A549 (cell line): Measurements from ENCODE around the gene ATP6V0A4. TPM values are rescaled to one million over a fixed set of nuclear protein-coding genes. Genes with fewer than 3 reads are reported as not detected.

ENCODE experiments used
- ATAC-seq, 2 experiments: fragments of 200-7000 bp in 1 of 2; fragments of >200 bp in 1 of 2; cut with Nextera tagmentation in 1 of 2; cut with Tn5 transposase in 1 of 2; 3 replicates each; pipeline versions ENCODE4 v1.8.0 to v1.9.1; 2018 to 2020; ENCODE audit warnings: mild to moderate bottlenecking in 1 of 2, moderate library complexity in 1 of 2
- CTCF ChIA-PET: fragments of 300-600 bp; sonication (Branson Sonifier 250); formaldehyde crosslinking; extraction: SDS; loops from one replicate; lab custom pipeline; 2021; ENCODE audit warnings: antibody characterized with exemption, inconsistent platforms; lab: Yijun Ruan, JAX
- POLR2A ChIA-PET: fragments of 350-600 bp; formaldehyde crosslinking; extraction: SDS; loops from one replicate; lab custom pipeline; 2021; ENCODE audit warnings: antibody characterized with exemption, inconsistent platforms; lab: Yijun Ruan, JAX
- DNase-seq, 2 experiments: peaks; one replicate each; pipeline versions ENCODE4 v3.0.0 to v3.0.0-alpha.2; 2011 to 2016; ENCODE audit warnings: low read depth in 1 of 2, low spot score in 1 of 2
- FAIRE-seq: peaks from 2 replicates; lab custom pipeline; 2011; peaks lifted over from hg19 to GRCh38; lab: Jason Lieb, UNC
- H3K27ac ChIP-seq, 2 experiments: fragments of >200 bp; sonication (Bioruptor Twin); formaldehyde crosslinking; 3 replicates each; pipeline ENCODE4 v1.5.1; 2016 to 2017
- H3K4me1 ChIP-seq: fragments of >200 bp; sonication (Bioruptor Twin); formaldehyde crosslinking; 3 replicates; pipeline ENCODE4 v1.6.1; 2016
- H3K4me2 ChIP-seq: fragments of >200 bp; sonication (Bioruptor Twin); formaldehyde crosslinking; 3 replicates; pipeline ENCODE4 v1.6.1; 2016
- H3K4me3 ChIP-seq: fragments of >200 bp; sonication (Bioruptor Twin); formaldehyde crosslinking; 3 replicates; pipeline ENCODE4 v1.5.1; 2016
- H3K9me3 ChIP-seq: fragments of >200 bp; sonication (Bioruptor Twin); formaldehyde crosslinking; 3 replicates; pipeline ENCODE4 v1.6.1; 2016
- CBX2 ChIP-seq: fragments of 200-600 bp; sonication (generic); IDR thresholded peaks from 2 replicates; pipeline ENCODE4 v1.6.1; 2016; ENCODE audit warnings: low read depth, mild to moderate bottlenecking, borderline replicate concordance
- CBX8 ChIP-seq: fragments of 200-600 bp; sonication (generic); IDR thresholded peaks from 2 replicates; pipeline ENCODE4 v1.6.1; 2016
- CHD4 ChIP-seq: fragments of 200-600 bp; sonication (generic); IDR thresholded peaks from 2 replicates; pipeline ENCODE4 v1.6.1; 2016; ENCODE audit warnings: antibody characterized with exemption, mild to moderate bottlenecking, borderline replicate concordance
- EHF ChIP-seq: fragments of 250-450 bp; sonication (Bioruptor Pico); IDR thresholded peaks from 2 replicates; pipeline ENCODE4 v1.5.0; 2020; ENCODE audit warnings: mild to moderate bottlenecking
- FOSL2 ChIP-seq, 2 experiments: fragments of 450-650 bp in 1 of 2; fragments of >200 bp in 1 of 2; sonication (Bioruptor Twin) in 1 of 2; formaldehyde crosslinking; IDR thresholded peaks; 2 replicates each; pipeline versions ENCODE4 v1.5.0 to v1.6.1; 2016 to 2020; ENCODE audit warnings: mild to moderate bottlenecking in 1 of 2, moderate library complexity in 1 of 2
- FOXS1 ChIP-seq: fragments of 250-450 bp; sonication (Bioruptor Pico); IDR thresholded peaks from 2 replicates; pipeline ENCODE4 v1.5.0; 2020; ENCODE audit warnings: mild to moderate bottlenecking, moderate library complexity
- GATA3 ChIP-seq: IDR thresholded peaks from 2 replicates; pipeline ENCODE4 v1.6.1; 2012; ENCODE audit warnings: borderline replicate concordance
- HEYL ChIP-seq: fragments of 250-450 bp; sonication (Bioruptor Pico); IDR thresholded peaks from 2 replicates; pipeline ENCODE4 v1.8.0; 2021; ENCODE audit warnings: mild to moderate bottlenecking, moderate library complexity
- JUN ChIP-seq, 2 experiments: fragments of >200 bp; sonication (Bioruptor Twin); formaldehyde crosslinking; IDR thresholded peaks; 2 replicates in 1 of 2; 3 replicates in 1 of 2; pipeline ENCODE4 v1.6.1; 2016 to 2017
- MAFK ChIP-seq: fragments of 450-650 bp; IDR thresholded peaks from 2 replicates; pipeline ENCODE4 v1.6.1; 2014; ENCODE audit not compliant: partially characterized antibody
- NFE2L2 ChIP-seq: fragments of 150-350 bp; conservative IDR thresholded peaks from 2 replicates; pipeline ENCODE4 v1.6.1; 2014; ENCODE audit warnings: low read length
- NR3C1 ChIP-seq: fragments of >200 bp; sonication (Bioruptor Twin); formaldehyde crosslinking; IDR thresholded peaks from 3 replicates; pipeline ENCODE4 v1.6.1; 2017
- POLR2A ChIP-seq: IDR thresholded peaks from 2 replicates; pipeline ENCODE4 v1.6.1; 2012; ENCODE audit warnings: mild to moderate bottlenecking, low read length
- POLR2AphosphoS2 ChIP-seq: conservative IDR thresholded peaks from 2 replicates; pipeline ENCODE4 v1.6.1; 2012; ENCODE audit warnings: low read length, improper control_type of control experiment, inconsistent platforms
- RCOR1 ChIP-seq: fragments of 150-350 bp; IDR thresholded peaks from 2 replicates; pipeline ENCODE4 v1.6.1; 2014; ENCODE audit warnings: antibody characterized with exemption, low read length, low read depth
- RFX5 ChIP-seq: fragments of 450-650 bp; IDR thresholded peaks from 2 replicates; pipeline ENCODE4 v1.7.1; 2014; ENCODE audit warnings: antibody characterized with exemption, mild to moderate bottlenecking, moderate library complexity
- SREBF2 ChIP-seq: fragments of 450-650 bp; IDR thresholded peaks from 2 replicates; pipeline ENCODE4 v1.6.1; 2014; ENCODE audit warnings: mild to moderate bottlenecking, moderate library complexity
- ZC3H11A ChIP-seq: fragments of 450-650 bp; IDR thresholded peaks from 2 replicates; pipeline ENCODE4 v1.6.1; 2014; ENCODE audit warnings: antibody characterized with exemption, mild to moderate bottlenecking
- ZNF302 ChIP-seq: fragments of 250-450 bp; sonication (Bioruptor Pico); IDR thresholded peaks from 2 replicates; pipeline ENCODE4 v1.9.0; 2021; ENCODE audit warnings: inconsistent platforms, mild to moderate bottlenecking, moderate library complexity
- ZSCAN20 ChIP-seq: fragments of 250-450 bp; sonication (Bioruptor Pico); IDR thresholded peaks from 2 replicates; pipeline ENCODE4 v1.8.0; 2022; ENCODE audit warnings: mild to moderate bottlenecking, moderate library complexity
- WGBS: methylation state at CpG from one replicate; pipeline ENCODE4 v1.1.6; 2017; ENCODE audit errors: missing lambda C conversion rate; 5-methylcytosine and 5-hydroxymethylcytosine counted together
- polyA minus RNA-seq: library from RNA; depleted of rRNA, polyadenylated mRNA; stranded (reverse); fragments of >200 nt; gene quantifications from 2 replicates; pipeline ENCODE4 v1.2.3, GENCODE V29; 2011; rRNA and poly(A)+ RNA removed
- polyA plus RNA-seq, 4 experiments: library from polyadenylated mRNA; depleted of rRNA in 3 of 4; stranded (reverse); fragments of >200 nt; fragmentation: RNase III in 1 of 4; extraction: RNeasy Plus Mini Kit Qiagen cat#74134 plus additional on column Dnase treatment in 1 of 4; gene quantifications; 2 replicates in 3 of 4; 3 replicates in 1 of 4; pipeline ENCODE4 v1.2.3, GENCODE V29; 2011 to 2017
- TF ChIP-seq, protein P1 (sequence below): fragments of >200 bp; sonication (Bioruptor Twin); formaldehyde crosslinking; IDR thresholded peaks from 3 replicates; pipeline ENCODE4 v1.5.1; 2016
- TF ChIP-seq, protein P2 (sequence below): IDR thresholded peaks from 2 replicates; pipeline ENCODE4 v1.6.1; 2012; ENCODE audit warnings: low read depth, borderline replicate concordance
- TF ChIP-seq, protein P3 (sequence below): IDR thresholded peaks from 2 replicates; pipeline ENCODE4 v1.6.1; 2012

ATP6V0A4 gene
- polyA plus RNA-seq (2011; rRNA removed) (0.09 and 0.29 TPM in 2 replicates), polyA plus RNA-seq (2017; fragmentation: RNase III; extraction: RNeasy Plus Mini Kit Qiagen cat#74134 plus additional on column Dnase treatment) (0.24 to 0.25 TPM (median 0.25 TPM) in 3 replicates), polyA minus RNA-seq (not detected in 2 replicates)
- polyA plus RNA-seq (2012; cell fraction: cytosol; rRNA removed): 0.03 and 0.06 TPM in 2 replicates
- 0.05 TPM in 2 replicates for polyA plus RNA-seq (2012; cell fraction: nucleus; rRNA removed)

DNA sequence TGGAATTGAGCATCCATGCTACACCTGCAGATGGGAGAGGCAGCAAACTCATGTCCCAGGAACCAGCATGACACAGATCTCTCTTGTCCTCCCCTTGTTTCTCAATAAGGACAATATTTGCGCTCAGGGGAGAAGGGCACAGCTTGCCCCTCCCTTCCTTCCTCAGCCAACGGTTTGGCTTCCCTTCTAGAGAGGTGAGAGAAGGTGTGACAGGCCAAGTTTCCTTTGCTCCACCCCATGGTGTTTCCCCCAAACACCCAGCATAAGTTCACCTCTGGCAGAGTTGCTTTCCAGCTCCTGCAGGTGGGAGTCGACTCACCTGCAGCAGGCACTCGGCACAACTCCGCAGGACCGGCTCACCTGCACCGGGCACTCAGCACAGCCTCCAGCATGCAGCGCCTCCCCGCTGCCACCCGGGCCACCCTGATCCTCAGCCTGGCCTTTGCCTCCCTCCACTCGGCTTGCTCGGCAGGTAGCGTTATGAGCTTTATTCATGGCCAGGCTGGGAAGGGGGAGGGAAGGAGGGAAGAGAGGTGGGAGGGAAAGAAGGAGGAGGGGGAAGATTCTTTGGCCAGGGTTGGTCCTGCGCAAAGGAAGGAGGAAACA, at the start of gene ATP6V0A4, which contains the start of gene TMEM213:
Gene ATP6V0A4 (minus strand): TSS at position 482 of the 606 bp plus-strand sequence. CDS start 26,949 bp downstream, outside the sequence.
Gene TMEM213 (plus strand): TSS at position 280 of the 606 bp plus-strand sequence. CDS start 111 bp downstream, at position 391.
- no peaks in the 10 kb centered on the region for H3K9me3 ChIP-seq
- TF ChIP-seq, protein P1, sequence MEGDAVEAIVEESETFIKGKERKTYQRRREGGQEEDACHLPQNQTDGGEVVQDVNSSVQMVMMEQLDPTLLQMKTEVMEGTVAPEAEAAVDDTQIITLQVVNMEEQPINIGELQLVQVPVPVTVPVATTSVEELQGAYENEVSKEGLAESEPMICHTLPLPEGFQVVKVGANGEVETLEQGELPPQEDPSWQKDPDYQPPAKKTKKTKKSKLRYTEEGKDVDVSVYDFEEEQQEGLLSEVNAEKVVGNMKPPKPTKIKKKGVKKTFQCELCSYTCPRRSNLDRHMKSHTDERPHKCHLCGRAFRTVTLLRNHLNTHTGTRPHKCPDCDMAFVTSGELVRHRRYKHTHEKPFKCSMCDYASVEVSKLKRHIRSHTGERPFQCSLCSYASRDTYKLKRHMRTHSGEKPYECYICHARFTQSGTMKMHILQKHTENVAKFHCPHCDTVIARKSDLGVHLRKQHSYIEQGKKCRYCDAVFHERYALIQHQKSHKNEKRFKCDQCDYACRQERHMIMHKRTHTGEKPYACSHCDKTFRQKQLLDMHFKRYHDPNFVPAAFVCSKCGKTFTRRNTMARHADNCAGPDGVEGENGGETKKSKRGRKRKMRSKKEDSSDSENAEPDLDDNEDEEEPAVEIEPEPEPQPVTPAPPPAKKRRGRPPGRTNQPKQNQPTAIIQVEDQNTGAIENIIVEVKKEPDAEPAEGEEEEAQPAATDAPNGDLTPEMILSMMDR: no peak
- TF ChIP-seq HEYL (CRISPR knock-in tag) (no peak), CBX8 (no peak), JUN (IDR thresholded peaks at IDR 0.05) (no peak), CBX2 (no peak), ZSCAN20 (CRISPR knock-in tag) (no peak), NR3C1 (no peak), ZNF302 (no peak), POLR2A (no peak), FOSL2 (IDR thresholded peaks at IDR 0.05) (no peak), FOSL2 (CRISPR knock-in tag; IDR thresholded peaks at IDR 0.05) (no peak)
- TF ChIP-seq, protein P2, sequence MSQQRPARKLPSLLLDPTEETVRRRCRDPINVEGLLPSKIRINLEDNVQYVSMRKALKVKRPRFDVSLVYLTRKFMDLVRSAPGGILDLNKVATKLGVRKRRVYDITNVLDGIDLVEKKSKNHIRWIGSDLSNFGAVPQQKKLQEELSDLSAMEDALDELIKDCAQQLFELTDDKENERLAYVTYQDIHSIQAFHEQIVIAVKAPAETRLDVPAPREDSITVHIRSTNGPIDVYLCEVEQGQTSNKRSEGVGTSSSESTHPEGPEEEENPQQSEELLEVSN: no peak
- TF ChIP-seq, all 56 proteins: peak for 0
- WGBS: 60% methylated on average over 9 of the region's 14 CpGs
- no peak for ATAC-seq
- DNase-seq: no peak
- ChIA-PET CTCF (interaction anchor here (0.8 kb wide), 1 partner anchor 10 kb away, joined by 3 read pairs; no protein-coding TSS in a partner anchor), POLR2A (interaction anchor here (0.6 kb wide), 1 partner anchor 182 kb away, joined by 3 read pairs; no protein-coding TSS in a partner anchor)
- Histone ChIP-seq H3K4me3 (no peak within 1 kb of the TSS), H3K4me2 (no peak within 1 kb of the TSS), H3K27ac (no peak within 1 kb of the TSS), H3K4me1 (0 out of 3 replicates have a peak, but pooled peaks cover 7% of the 10 kb centered on the region)
- no peak for FAIRE-seq

DNA sequence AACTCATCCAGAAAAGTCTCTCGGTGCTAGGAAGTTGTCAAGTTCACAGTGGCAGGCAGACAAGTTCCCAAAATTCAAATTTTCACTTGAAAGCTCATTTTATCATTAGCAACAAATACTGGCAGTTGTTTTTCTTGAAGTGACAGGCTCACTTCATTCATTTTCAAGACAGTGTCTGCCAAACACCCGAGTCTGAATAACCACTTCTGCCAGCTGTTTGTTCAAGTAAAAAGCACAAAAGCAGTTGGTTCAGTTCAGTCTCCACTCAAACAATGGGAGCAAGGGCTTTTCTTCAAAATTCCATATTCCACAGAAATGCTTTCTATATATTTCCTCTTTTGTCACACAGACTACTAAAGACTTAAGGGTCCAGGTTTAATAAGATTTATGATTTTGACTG, 47.7 kb upstream of the ATP6V0A4 start:
- WGBS: 41% methylated on average over 2 of the region's 2 CpGs
- TF ChIP-seq CHD4 (no peak), RFX5 (no peak), ZC3H11A (no peak), POLR2AphosphoS2 (no peak), MAFK (no peak), SREBF2 (no peak), FOXS1 (CRISPR knock-in tag) (no peak), GATA3 (no peak), RCOR1 (no peak), NFE2L2 (no peak), EHF (CRISPR knock-in tag) (no peak)
- TF ChIP-seq, protein P3, sequence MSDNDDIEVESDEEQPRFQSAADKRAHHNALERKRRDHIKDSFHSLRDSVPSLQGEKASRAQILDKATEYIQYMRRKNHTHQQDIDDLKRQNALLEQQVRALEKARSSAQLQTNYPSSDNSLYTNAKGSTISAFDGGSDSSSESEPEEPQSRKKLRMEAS: no peak
- TF ChIP-seq, protein P1: no peak
- H3K4me3 ChIP-seq: no peak overlapping the region
- ChIA-PET POLR2A (no interaction called here), CTCF (interaction anchor here (0.8 to 1.3 kb wide), 2 partner anchors 13 to 20 kb away, joined by 3 read pairs; no protein-coding TSS in a partner anchor)
- ATAC-seq (no peak), DNase-seq (no peak), FAIRE-seq (no peak)
- no peak overlapping the region for H3K4me2 ChIP-seq
- H3K9me3 ChIP-seq: no peaks in the 10 kb centered on the region
- peaks cover 14% of the 10 kb centered on the region; the same call in 2 of the 3 replicates for H3K4me1 ChIP-seq
- H3K27ac ChIP-seq: no peak overlapping the region
